Naive thymus-derived CD4-positive, alpha-beta T cell (primary cell): ENCODE measurements around the gene ITPA. TPM values are rescaled to one million over a fixed set of nuclear protein-coding genes. Genes with fewer than 3 reads are reported as not detected.

ENCODE experiments used
- ATAC-seq: fragments of 150-1000 bp; cut with Tn5 transposase; 2 replicates; pipeline ENCODE4 v1.10.0; 2021; ENCODE audit warnings: mild to moderate bottlenecking, moderate library complexity
- CTCF ChIA-PET: fragments of 350-600 bp; sonication (Branson Sonifier 250); formaldehyde crosslinking; loops from one replicate; lab custom pipeline; 2021; ENCODE audit warnings: antibody characterized with exemption; lab: Charles Lee
- POLR2A ChIA-PET: fragments of 350-600 bp; sonication (Branson Sonifier 250); formaldehyde crosslinking; loops from one replicate; lab custom pipeline; 2021; ENCODE audit warnings: antibody characterized with exemption, inconsistent platforms; lab: Charles Lee
- DNase-seq, 9 donors: peaks; one replicate each; pipeline versions ENCODE4 v3.0.0 to v3.0.0-alpha.2; 2020 to 2022; ENCODE audit warnings: mixed read lengths in 1 of 9
- H3K27ac ChIP-seq: one replicate; pipeline ENCODE4 v1.7.0; 2013; ENCODE audit warnings: mild to moderate bottlenecking, low read depth, low read length, moderate library complexity
- H3K27me3 ChIP-seq, 2 donors: one replicate each; pipeline ENCODE4 v1.7.0; 2013; ENCODE audit warnings: low read length in 2 of 2, mild to moderate bottlenecking in 2 of 2, moderate library complexity in 2 of 2; ENCODE audit not compliant: control insufficient read depth in 2 of 2, insufficient read depth in 2 of 2
- H3K36me3 ChIP-seq, 3 experiments: 1 replicate in 2 of 3; 2 replicates in 1 of 3; pipeline ENCODE4 v1.7.0; 2013; ENCODE audit warnings: low read length in 3 of 3, mild to moderate bottlenecking in 3 of 3, moderate library complexity in 1 of 3; ENCODE audit not compliant: insufficient read depth in 3 of 3, control insufficient read depth in 2 of 3
- H3K4me1 ChIP-seq, 2 donors: one replicate each; pipeline ENCODE4 v1.7.0; 2013; ENCODE audit warnings: low read length in 2 of 2, mild to moderate bottlenecking in 2 of 2, moderate library complexity in 1 of 2; ENCODE audit not compliant: control insufficient read depth in 2 of 2, insufficient read depth in 2 of 2
- H3K4me3 ChIP-seq: 2 replicates; pipeline ENCODE4 v1.7.0; 2013; ENCODE audit warnings: mild to moderate bottlenecking, low read length
- H3K9me3 ChIP-seq, 3 experiments: 1 replicate in 2 of 3; 2 replicates in 1 of 3; pipeline ENCODE4 v1.7.0; 2013; ENCODE audit warnings: low read length in 3 of 3; ENCODE audit not compliant: control insufficient read depth in 2 of 3
- H3K27ac Mint-ChIP-seq, 9 donors: one replicate each; pipeline ENCODE4 v1.8.0; 2020 to 2022; ENCODE audit warnings: mixed read lengths in 9 of 9, mild to moderate bottlenecking in 8 of 9, moderate library complexity in 5 of 9, inconsistent platforms in 2 of 9
- H3K27me3 Mint-ChIP-seq, 5 donors: one replicate each; pipeline ENCODE4 v1.8.0; 2021 to 2022; ENCODE audit warnings: mixed read lengths in 5 of 5, mild to moderate bottlenecking in 1 of 5
- H3K36me3 Mint-ChIP-seq, 5 donors: one replicate each; pipeline ENCODE4 v1.8.0; 2020 to 2022; ENCODE audit warnings: mixed read lengths in 5 of 5, mild to moderate bottlenecking in 3 of 5, inconsistent platforms in 1 of 5
- H3K4me1 Mint-ChIP-seq, 7 donors: one replicate each; pipeline ENCODE4 v1.8.0; 2020 to 2022; ENCODE audit warnings: mixed read lengths in 7 of 7, mild to moderate bottlenecking in 3 of 7, inconsistent platforms in 1 of 7
- H3K4me3 Mint-ChIP-seq, 10 donors: one replicate each; pipeline ENCODE4 v1.8.0; 2020 to 2022; ENCODE audit warnings: mild to moderate bottlenecking in 10 of 10, mixed read lengths in 10 of 10, moderate library complexity in 6 of 10, inconsistent platforms in 2 of 10
- H3K9me3 Mint-ChIP-seq, 11 donors: one replicate each; pipeline ENCODE4 v1.8.0; 2020 to 2022; ENCODE audit warnings: mixed read lengths in 11 of 11, mild to moderate bottlenecking in 4 of 11, inconsistent platforms in 1 of 11, moderate library complexity in 1 of 11
- intact Hi-C, 2 donors: fragments of 100-400 bp; cut with micrococcal nuclease; formaldehyde crosslinking; loops; one replicate each; pipeline ENCODE4 v1.15.1; 2023
- polyA plus RNA-seq, 2 donors: library from polyadenylated mRNA; unstranded; fragments of 300-500 nt; fragmentation: Illumina TruSeq; gene quantifications; one replicate each; pipeline ENCODE4 v1.2.3, GENCODE V29; 2021
- total RNA-seq, 6 experiments: library from RNA in 5 of 6; stranded (reverse) in 5 of 6; gene quantifications; 1 replicate in 5 of 6; 2 replicates in 1 of 6; pipeline ENCODE4 v1.2.3 and lab custom pipeline; 2021 to 2026

Gene ITPA
- total and polyA plus RNA-seq, 7 experiments from 2014 or later, result 37.7 to 71.2 (median 44.4) TPM

DNA sequence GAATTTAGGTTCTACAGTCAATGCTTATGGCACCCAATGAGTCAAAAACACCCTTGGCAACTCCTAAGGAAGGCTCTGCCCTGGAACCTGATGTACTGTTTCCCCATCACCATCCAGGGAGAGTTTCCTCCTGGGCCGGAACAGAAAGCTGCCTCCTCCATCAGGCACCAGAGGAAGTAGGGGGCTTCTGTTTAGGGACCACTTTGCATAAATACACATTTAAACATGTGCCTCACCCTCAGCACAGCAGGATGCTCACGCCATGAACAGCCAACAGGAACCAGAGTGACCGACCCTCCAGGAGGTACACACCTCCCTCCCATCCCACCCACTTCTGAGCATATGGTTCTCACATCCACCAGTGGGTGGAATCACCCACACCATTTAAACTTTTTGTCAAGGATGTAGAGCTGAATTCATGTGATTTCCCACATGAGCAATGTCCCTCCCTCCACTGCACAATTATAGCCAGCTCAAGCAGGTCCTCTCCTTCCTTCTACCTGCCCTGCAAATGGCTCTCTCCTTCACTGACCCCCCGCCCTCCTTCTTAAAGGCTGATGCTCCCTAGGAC lies 19.7 kb upstream of the ITPA start:
- Histone ChIP-seq H3K36me3 (peaks cover 0 to 56% (median 22%) of the 10 kb centered on the region in 3 experiments), H3K4me1 (no peaks in the 10 kb centered on the region), H3K9me3 (no peaks in the 10 kb centered on the region), H3K27me3 (no peaks in the 10 kb centered on the region), H3K27ac (no peak overlapping the region), H3K4me3 (no peak overlapping the region)
- Mint-ChIP-seq H3K4me1 (peaks cover 0 to 4% (median 0%) of the 10 kb centered on the region in 7 donors), H3K9me3 (no peaks in the 10 kb centered on the region), H3K36me3 (peaks cover 6 to 18% (median 9%) of the 10 kb centered on the region in 5 donors), H3K27ac (peak overlapping the region in 4 of 9 donors; percentile 72 to 82 (median 74)), H3K27me3 (no peaks in the 10 kb centered on the region), H3K4me3 (no peak overlapping the region)
- intact Hi-C loops, result loop anchor here in 1 of 2 donors (1.0 kb wide), 1 partner anchor 13 kb away; no protein-coding TSS in a partner anchor
- no peak for DNase-seq
- no peak for ATAC-seq
- CTCF ChIA-PET, result interaction anchor here (0.5 to 1.7 kb wide), 2 partner anchors 14 to 997 kb away, joined by 3 read pairs; no protein-coding TSS in a partner anchor
- POLR2A ChIA-PET, result interaction anchor here (0.6 to 2.7 kb wide), 2 partner anchors 10 to 14 kb away, joined by 4 to 7 read pairs; no protein-coding TSS in a partner anchor

DNA sequence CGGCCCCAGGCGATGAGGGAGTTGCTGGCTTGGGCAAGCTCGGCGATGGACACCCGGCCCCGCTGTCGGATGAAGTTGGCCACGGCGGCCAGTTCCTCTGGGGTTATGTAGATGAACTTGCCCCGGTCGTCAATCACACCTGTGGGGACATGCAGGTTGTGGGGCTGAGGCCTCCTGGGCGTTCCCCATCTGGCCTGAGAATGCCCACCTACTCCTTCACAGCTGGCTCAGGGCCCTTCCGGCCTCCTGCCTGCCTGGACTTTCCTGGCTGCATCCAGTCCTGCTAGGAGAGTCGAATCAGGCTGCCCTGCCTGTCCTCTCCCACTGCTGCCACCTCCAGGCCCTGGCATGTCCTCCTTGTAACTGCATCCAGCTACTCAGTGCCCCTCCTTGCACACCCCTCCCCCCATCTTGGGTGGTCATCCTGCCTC lies 18.6 kb upstream of the ITPA start:
- peak overlapping the region in 1 of 9 donors; percentile 69 for H3K27ac Mint-ChIP-seq
- ATAC-seq (no peak), DNase-seq (no peak)
- H3K4me1 ChIP-seq, result no peaks in the 10 kb centered on the region
- no peaks in the 10 kb centered on the region for H3K27me3 Mint-ChIP-seq
- ChIA-PET CTCF (interaction anchor here (1.7 kb wide), 1 partner anchor 13 kb away, joined by 3 read pairs; no protein-coding TSS in a partner anchor), POLR2A (interaction anchor here (2.7 kb wide), 1 partner anchor 13 kb away, joined by 7 read pairs; no protein-coding TSS in a partner anchor)
- intact Hi-C loops, result no loop called here
- H3K4me1 Mint-ChIP-seq, result peaks cover 0 to 11% (median 6%) of the 10 kb centered on the region in 7 donors
- no peaks in the 10 kb centered on the region for H3K9me3 ChIP-seq
- H3K4me3 Mint-ChIP-seq, result no peak overlapping the region
- H3K36me3 Mint-ChIP-seq, result peaks cover 6 to 25% (median 15%) of the 10 kb centered on the region in 5 donors
- H3K36me3 ChIP-seq, result peaks cover 0 to 67% (median 31%) of the 10 kb centered on the region in 3 experiments
- H3K9me3 Mint-ChIP-seq, result no peaks in the 10 kb centered on the region
- no peak overlapping the region for H3K27ac ChIP-seq
- H3K4me3 ChIP-seq, result no peak overlapping the region
- no peaks in the 10 kb centered on the region for H3K27me3 ChIP-seq

- intact Hi-C loops, result no loop called here
- H3K9me3 Mint-ChIP-seq, result no peaks in the 10 kb centered on the region
- peaks cover 0 to 79% (median 35%) of the 10 kb centered on the region in 3 experiments for H3K36me3 ChIP-seq
- H3K27ac ChIP-seq, result no peak overlapping the region
- no peaks in the 10 kb centered on the region for H3K4me1 ChIP-seq
- CTCF ChIA-PET, result interaction anchor here (1.0 kb wide), 1 partner anchor 102 kb away, joined by 3 read pairs; no protein-coding TSS in a partner anchor
- H3K27me3 Mint-ChIP-seq, result no peaks in the 10 kb centered on the region
- no peak for ATAC-seq
- no peaks in the 10 kb centered on the region for H3K9me3 ChIP-seq
- H3K4me3 ChIP-seq, result no peak overlapping the region
- H3K36me3 Mint-ChIP-seq, result peaks cover 6 to 33% (median 17%) of the 10 kb centered on the region in 5 donors
- DNase-seq, result no peak
- H3K4me3 Mint-ChIP-seq, result no peak overlapping the region
- peak overlapping the region in 5 of 9 donors; percentile 19 to 68 (median 31) for H3K27ac Mint-ChIP-seq
- POLR2A ChIA-PET, result interaction anchor here (1.0 to 1.6 kb wide), 2 partner anchors 33 to 141 kb away, joined by 3 read pairs; no protein-coding TSS in a partner anchor
- peaks cover 0 to 12% (median 11%) of the 10 kb centered on the region in 7 donors for H3K4me1 Mint-ChIP-seq
- no peaks in the 10 kb centered on the region for H3K27me3 ChIP-seq
Observed at GRCh38 chr20:3192226-3193015, 16.9 kb upstream of the ITPA start.

GRCh38 chr20:3193806-3194616 lies 15.3 kb upstream of the ITPA start:
- peak overlapping the region in 2 of 9 donors; percentile 5 to 38 for H3K27ac Mint-ChIP-seq

DNA sequence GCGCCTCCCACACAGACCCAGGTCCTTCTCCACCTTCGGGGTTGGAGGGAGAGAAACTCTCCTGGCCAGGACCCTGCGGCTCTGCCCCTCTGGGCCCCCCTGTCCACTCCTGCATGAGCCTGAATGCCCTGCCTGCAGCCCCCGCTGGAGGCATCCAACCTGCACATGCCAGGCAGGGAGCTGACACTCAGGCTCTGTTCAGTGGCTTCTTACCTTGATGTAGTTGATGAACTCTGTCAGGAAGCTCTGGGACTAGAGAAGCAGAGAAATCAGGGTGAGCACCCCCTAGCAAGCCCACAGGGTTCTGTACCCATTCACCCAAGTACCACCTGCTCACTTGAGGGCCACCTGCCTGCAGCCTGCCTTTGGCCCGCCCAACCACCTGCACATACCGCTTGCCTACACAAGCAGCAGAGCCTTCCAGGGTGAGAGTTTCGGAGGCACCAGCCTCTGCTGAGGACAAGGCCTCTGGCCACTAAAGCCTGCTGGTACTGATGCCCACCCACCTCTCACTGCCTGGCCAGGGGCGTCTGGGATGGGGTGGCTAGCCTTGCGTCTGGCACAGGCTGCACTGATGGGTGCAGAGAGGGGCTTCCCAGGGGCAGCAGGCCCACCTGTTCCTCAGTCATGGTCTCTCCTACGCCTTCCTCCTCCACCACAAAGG lies 14.5 kb upstream of the ITPA start:
- no peak overlapping the region for H3K27ac ChIP-seq
- Mint-ChIP-seq H3K4me1 (peaks cover 0 to 16% (median 11%) of the 10 kb centered on the region in 7 donors), H3K4me3 (no peak overlapping the region), H3K36me3 (peaks cover 6 to 46% (median 28%) of the 10 kb centered on the region in 5 donors), H3K9me3 (no peaks in the 10 kb centered on the region), H3K27ac (peak overlapping the region in 5 of 9 donors; percentile 52 to 78 (median 74)), H3K27me3 (no peaks in the 10 kb centered on the region)
- ChIA-PET CTCF (no interaction called here), POLR2A (interaction anchor here (0.8 kb wide), 1 partner anchor 9 kb away, joined by 3 read pairs; no protein-coding TSS in a partner anchor)
- H3K36me3 ChIP-seq, result peaks cover 0 to 87% (median 42%) of the 10 kb centered on the region in 3 experiments
- no peaks in the 10 kb centered on the region for H3K9me3 ChIP-seq
- no peak for ATAC-seq
- no peaks in the 10 kb centered on the region for H3K4me1 ChIP-seq
- no peaks in the 10 kb centered on the region for H3K27me3 ChIP-seq
- no peak for DNase-seq
- intact Hi-C loops, result no loop called here
- no peak overlapping the region for H3K4me3 ChIP-seq

More at GRCh38 chr20:3193806-3194616, 15.3 kb upstream of the ITPA start:
- ChIA-PET CTCF (no interaction called here), POLR2A (interaction anchor here (0.6 to 1.6 kb wide), 2 partner anchors 35 to 98 kb away, joined by 3 read pairs; no protein-coding TSS in a partner anchor)
- H3K9me3 ChIP-seq, result no peaks in the 10 kb centered on the region
- H3K4me1 ChIP-seq, result no peaks in the 10 kb centered on the region
- Mint-ChIP-seq H3K4me3 (no peak overlapping the region), H3K9me3 (no peaks in the 10 kb centered on the region), H3K36me3 (peaks cover 6 to 39% (median 21%) of the 10 kb centered on the region in 5 donors), H3K4me1 (peaks cover 0 to 13% (median 11%) of the 10 kb centered on the region in 7 donors), H3K27me3 (no peaks in the 10 kb centered on the region)
- no peak for ATAC-seq
- DNase-seq, result no peak
- intact Hi-C loops, result no loop called here
- no peak overlapping the region for H3K4me3 ChIP-seq
- no peaks in the 10 kb centered on the region for H3K27me3 ChIP-seq
- no peak overlapping the region for H3K27ac ChIP-seq
- peaks cover 0 to 85% (median 42%) of the 10 kb centered on the region in 3 experiments for H3K36me3 ChIP-seq
